ENCODE measurements around the gene RASGRP3.
"Not testable (repeated sequence)": the region's sequence is repeated elsewhere in the genome, so short reads cannot be mapped to it uniquely, and the experiment has no call there.

- not testable (repeated sequence) for TF ChIP-seq CTCF, POLR2A (IDR thresholded peaks at IDR 0.05)
These were observed 34.4 kb upstream of the RASGRP3 start for GRCh38 chr2:33442052-33442451.
